ENCODE results near the gene CAT.
"Not testable (repeated sequence)": the region's sequence is repeated elsewhere in the genome, so short reads cannot be mapped to it uniquely, and the experiment has no call there.

CAT gene

DNA sequence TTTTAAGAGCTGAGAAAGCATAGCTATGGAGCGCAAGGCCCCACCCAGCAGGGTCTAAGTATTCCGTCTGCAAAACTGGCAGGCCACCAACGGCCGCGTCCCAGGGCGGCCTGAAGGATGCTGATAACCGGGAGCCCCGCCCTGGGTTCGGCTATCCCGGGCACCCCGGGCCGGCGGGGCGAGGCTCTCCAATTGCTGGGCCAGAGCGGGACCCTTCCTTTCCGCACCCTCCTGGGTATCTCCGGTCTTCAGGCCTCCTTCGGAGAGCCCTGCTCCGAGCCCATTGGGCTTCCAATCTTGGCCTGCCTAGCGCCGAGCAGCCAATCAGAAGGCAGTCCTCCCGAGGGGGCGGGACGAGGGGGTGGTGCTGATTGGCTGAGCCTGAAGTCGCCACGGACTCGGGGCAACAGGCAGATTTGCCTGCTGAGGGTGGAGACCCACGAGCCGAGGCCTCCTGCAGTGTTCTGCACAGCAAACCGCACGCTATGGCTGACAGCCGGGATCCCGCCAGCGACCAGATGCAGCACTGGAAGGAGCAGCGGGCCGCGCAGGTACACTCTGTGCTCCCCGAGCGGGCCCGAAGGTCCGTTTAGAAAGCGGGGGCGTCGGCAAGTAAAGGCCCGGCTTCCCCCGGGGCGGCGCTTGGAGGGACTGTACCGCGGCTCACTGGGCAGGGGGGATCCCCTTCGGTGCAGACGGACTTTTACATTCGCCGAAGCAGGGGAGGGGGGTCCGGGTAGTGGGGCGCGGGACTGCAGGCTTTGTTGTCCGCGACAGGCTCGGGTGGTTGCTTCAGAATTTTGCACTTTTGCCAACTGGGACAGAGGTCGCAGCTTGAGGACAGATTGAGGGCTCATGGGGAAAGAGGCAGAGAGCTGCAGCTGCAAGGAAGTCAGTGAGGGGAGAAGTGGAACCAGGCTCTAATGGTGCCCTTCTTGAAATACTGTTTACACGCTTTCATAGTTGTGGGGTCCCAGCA lies at the start of gene CAT:
Gene CAT (plus strand): TSS at position 406 of the 979 bp plus-strand sequence. CDS start 80 bp downstream, at position 486.
- DNase-seq (ENCODE audit: low read depth), result peak; percentile 95

DNA sequence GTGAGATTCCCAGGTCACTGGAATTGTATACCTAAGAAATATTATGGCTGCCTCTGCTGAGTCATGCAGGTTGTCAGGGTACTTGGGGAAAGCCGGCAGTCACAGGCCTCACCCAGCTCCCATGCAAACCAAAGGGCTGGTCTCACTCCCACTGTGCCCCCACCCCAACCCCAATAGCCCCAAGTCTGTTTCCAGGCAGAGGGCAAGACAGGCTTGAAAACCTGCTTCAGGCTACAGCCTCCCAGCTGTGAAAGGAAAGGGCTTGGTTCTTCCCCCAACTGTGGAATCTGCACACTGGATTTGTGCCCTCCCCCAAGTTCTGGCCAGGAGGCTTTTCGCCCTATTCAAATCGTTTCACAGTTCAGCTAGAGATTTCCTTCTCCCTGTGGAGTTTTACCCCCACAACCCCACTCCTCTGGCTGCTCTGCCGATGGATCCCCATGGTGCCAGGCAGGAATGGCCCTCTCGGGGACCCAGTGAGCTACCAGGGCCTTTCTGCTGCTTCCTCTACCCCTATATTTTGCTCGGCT lies 43.9 kb upstream of the CAT start:
- DNase-seq (ENCODE audit: low read depth), result no peak

DNA sequence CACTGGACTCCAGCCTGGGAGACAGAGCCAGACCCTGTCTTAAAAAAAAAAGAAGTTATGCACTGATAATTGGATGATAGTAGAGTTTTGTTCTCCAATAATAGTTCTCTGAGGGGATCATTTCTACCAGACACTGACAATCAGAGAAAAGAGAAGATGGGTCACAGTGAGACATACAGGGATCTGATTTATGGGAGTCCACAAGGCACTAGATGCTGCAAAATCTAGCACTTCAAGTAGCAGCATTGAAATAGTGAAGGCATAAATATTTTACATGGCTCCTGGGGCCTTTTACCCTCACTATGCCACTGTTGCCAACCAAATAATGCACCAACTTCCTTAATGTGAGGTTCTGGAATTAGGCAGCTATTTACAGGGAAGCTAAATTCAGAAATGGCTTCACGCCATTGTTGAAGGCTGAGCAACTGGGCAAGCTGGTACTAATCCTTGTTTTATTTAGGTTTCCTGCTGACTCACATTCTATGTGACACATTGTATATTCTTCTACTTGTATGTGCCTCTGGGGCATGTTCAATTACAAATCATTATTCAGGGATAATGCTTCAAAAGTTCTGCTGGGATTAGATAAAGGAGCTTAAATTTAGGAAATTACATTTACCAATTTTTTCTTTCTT lies 42.7 kb upstream of the CAT start:
- DNase-seq (ENCODE audit: low read depth), result no peak

DNA sequence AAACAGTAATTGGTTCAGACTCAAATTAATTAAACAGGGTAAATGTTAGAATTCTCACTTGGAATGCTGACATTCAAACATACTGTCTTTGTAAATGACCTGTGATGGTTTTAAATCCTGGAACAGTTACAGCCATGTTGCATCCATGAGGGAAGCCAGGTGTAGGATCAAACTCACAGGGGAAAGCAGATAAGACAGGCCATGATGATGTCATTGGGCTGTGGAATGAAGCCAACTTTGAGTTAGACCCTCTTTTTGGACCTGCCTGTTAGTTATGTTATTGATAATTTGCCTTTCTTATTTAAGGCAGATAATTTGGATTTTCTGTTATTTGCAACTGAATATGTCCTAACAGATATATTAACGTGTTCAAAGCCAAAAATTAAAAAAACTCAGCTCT lies 41.6 kb upstream of the CAT start:
- DNase-seq (ENCODE audit: low read depth), result no peak

DNA sequence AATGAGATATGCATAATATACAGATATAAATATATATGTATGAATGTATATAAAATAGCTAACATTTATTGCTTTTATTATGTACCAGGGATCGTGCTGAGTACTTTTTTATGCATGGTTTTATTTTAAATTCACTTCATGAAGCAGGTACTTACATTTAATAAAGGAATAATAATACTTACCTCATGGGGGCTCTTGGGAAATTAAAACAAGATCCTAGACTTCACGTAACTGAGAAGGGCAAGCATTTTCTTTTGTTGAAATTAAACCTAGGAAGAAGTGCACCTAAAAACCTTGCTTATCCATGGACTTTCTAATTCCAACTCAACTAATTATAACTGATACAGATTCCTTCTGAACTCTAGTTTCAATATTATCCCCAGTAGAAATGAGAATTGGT lies 40.9 kb upstream of the CAT start:
- DNase-seq (ENCODE audit: low read depth), result no peak

DNA sequence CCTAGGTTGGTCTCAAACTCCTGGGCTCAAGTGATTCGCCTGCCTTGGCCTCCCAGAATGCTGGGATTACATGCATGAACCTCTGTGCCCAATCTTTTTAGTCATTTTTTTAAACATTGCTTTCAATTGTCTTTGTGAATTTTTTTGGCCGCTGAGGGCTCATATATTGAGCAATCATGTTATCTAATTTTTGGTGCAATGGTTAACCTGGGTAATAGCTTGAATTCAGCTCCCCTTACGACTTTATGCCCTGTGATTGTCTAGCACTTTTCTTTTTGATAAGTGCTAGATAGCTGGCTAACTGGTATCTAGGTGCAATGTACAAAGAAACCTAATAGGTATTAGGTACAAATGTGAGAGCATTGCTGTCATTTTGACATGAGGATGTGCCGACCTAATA lies 35.3 kb upstream of the CAT start:
- DNase-seq (ENCODE audit: low read depth), result no peak

DNA sequence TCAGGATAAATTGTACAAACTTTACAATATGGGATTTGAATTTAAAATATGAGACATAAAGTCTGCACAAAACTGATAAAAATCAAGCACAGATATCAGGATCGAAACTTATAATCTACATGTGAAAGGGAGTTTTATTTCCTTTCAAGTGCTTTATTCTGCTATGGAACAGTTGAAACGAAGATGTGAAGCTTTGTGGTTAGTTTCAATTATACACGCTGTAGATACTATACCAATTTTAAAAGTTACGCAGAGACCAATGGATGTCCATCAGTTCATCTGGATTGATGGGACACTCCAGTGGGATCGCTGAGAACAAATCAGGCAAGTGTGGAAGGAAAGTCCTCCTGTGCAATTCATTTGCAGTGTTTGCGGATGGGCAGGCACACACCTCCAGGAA lies 34.5 kb upstream of the CAT start:
- no peak for DNase-seq (ENCODE audit: low read depth)

DNA sequence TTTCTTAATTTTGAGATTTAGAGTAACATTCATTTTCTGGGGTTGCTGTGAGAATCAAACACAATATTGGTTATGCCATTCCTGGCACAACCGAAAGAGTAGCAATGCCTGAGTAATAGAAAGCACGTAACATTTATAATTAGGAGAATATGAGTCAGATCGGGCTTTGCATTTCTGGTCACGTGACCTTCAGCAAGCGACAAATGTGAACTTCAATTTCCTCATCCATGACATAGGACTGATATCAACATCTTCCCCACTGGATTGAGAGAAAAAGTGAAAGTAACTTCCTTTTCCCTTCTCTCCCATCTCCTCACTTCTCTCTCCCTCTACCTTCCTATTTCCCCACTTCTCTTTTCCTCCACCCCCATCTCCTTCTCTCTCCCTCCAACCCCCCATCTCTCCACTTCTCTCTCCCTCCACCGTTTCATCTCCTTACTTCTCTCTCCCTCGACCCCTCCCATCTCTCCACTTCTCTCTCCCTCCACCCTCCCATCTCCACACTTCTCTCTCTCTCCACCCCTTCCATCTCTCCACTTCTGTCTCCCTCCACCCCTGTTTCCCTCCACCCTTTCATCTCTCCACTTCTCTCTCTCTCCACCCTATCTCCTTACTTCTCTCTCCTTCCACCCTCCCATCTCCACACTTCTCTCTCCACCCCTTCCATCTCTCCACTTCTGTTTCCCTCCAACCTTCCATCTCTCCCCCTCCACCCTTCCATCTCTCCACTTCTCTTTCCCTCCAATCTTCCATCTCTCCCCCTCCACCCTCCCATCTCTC lies 33.5 kb upstream of the CAT start:
- no peak for DNase-seq (ENCODE audit: low read depth)

DNA sequence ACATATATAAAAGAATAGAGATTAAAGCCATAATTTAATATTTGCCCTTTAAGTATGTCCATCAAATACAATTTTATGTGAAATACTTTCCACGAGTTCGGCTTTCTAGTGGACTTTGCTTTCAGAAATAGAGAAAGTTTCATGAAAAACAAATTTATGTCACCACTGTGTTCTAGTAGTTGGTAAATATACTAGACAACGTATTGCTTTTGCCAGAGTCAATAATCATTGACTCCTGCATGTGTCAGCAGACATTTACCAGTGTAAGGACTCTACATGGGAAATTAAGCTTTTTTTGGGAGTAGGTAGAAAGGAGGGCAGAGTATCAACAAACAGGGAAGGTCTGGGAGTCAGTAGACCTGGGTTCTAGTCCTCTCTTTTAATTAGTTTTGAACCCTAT lies 32.3 kb upstream of the CAT start:
- no peak for DNase-seq (ENCODE audit: low read depth)

DNA sequence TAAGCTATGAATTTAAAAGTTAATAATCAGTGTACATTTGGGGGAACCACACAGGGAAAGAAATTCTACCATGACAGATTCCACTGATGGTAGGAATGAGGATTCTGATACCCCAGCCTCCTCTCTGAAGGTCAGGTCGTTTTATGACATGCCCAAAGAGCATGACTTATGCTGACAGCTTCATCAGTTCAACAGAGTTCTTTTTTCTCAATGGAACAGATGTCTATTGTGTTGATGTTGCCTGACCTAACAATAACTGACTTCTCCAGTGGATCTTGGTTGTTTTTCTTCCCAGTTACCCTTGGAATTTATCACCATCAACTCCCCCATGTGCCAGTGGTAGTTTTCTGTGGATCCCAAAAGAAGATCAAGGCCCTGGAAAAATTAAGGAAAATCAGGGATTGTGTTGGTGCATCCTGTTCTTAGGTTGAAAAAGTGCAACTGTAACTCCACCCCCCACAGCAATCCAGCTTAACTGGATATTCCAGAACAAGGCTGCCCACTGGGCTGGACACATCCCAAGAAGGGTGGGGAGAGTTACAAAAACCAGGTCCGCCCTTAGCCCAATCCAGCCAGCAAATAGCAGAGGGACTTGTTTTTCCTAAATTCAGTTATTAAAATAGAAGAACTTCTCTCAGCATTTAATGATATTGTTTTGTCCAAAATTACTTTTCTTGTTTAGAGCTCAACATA lies 31.5 kb upstream of the CAT start:
- no peak for DNase-seq (ENCODE audit: low read depth)

DNA sequence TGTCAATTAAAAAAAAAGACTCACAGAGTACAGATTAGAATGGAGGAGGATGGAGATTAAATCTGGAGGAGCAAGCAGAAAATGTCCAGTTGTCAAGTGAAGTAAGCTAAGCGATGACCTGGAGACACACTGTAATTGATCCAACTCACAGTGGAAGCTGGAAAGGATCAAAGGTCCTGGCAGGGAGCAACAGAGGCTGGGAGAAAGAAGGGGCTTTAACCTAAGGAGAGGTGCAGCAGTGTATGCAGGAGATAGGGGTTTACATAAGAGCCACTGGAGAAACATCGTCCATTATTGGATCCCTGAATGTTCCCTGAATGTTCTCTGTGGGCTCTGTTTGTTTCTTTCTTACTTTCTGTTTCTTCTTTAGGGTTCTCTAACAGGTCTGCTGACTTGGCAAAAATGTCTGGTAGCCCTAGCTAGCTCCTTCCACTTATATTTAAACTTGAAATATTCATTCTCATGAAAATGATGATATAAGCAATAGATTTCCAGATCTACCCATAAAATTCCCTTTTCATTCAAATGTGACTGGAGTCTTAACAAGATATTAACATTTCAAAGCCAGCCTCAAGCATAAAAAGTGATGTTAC lies 30.1 kb upstream of the CAT start:
- DNase-seq (ENCODE audit: low read depth), result no peak

DNA sequence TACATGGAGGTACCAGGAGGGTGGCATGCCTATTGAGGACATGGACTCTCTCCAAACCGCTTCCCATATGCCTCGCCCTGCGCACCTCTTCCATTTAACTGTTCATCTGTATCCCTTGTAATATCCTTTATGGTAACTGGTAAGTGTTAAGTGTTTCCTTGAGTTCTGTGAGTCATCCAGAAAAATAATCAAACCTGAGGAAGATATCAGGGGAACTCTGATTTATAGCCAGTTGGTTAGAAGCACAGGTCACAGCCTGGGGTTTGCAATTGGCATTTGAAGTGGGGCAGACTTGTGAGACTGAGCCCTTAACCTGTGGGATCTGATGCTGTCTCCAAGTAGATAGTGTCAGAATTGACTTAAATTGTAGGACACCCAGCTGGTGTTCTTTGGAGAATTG lies 27.6 kb upstream of the CAT start:
- DNase-seq (ENCODE audit: low read depth), result no peak

DNA sequence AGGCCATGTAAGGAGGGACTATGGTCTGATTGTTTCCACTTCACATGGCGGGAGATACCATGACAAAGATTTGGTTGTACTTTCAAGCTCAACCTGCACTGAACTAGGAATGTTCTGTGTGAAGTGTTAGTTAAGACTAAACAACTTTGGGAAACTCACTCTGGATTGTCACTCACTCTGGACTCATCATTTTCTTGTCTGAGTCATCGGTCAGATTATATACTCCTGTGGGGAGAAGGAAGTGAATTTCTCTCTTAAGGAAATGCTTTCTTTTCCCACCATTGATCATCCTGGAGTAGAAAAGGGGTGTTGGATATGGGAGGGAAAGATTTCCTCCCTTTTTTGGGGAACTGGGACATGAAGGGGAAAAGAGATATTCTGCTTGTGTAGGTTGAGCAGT lies 26.9 kb upstream of the CAT start:
- no peak for DNase-seq (ENCODE audit: low read depth)

DNA sequence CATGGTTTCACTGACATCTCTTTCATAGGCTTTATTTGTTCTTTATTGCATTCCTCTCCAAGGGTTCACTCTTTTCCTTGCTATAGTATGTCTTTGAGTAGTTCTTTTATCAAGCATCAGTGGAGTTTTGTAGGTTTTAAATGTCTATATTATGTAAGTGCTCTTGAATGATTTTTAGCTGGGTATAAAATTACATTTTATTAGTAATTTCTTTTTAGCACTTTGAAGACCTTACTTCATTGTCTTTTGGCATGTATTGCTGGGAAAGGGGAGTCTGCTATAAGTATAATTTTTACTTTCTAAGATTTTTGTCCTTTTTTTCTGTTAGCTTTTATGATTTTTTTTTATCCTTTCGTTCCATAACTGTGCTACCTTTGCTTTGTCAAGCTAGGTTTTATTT lies 25.5 kb upstream of the CAT start:
- no peak for DNase-seq (ENCODE audit: low read depth)

DNA sequence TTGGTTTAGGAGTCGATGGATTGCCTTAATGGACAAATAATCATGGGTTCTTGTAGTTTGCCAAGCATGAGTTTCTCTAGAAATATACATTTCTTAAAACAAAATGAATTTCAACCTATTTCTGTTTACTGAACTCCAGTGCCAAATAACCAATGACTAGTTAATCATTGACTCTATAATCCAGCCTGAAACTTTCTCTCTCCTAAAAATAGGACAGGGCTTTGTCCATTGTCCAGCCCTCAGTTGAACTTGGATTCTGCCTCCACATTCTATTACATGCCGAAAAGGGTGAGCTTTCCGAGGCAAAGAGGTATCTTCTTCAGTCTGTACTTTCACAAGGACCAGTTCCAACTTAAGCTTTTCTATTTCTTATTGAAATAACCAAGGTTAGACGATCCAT lies 23.2 kb upstream of the CAT start:
- no peak for DNase-seq (ENCODE audit: low read depth)

DNA sequence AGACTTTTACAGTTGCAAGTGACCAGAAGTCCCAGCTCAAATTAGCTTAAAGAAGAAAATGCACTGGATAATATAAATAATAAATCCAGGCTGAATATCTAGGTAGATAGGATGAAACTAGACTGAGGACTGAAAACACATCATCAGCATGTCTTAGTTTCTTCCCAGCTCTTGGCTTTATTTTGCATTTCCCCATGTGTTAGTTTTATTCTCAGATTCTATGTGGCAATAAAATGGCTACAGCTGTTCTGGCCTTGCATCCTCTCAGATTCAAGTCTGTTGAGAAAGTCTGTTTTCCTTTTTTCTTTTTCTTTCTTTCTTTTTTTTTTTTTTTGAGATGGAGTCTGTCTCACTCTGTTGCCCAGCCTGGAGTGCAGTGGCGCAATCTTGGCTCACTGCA lies 22.6 kb upstream of the CAT start:
- no peak for DNase-seq (ENCODE audit: low read depth)

DNA sequence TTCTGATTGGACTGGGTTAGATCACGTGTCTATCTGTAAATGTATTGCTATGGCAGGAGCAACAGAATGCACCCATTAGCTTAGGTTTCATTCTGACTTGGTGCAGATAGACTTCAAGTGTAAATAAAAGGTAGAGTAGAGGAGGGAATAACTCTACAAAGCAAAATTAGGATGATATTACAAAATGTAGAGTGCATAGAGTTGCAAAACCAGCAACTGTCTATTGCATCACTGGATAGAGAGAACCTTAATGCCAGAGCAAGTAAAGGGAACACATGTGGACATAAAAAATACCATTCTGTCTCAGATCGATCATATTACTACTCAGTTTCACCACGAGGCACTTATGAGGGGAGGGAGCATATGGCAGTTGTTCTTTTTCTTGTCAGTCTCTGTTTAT lies 22.0 kb upstream of the CAT start:
- DNase-seq (ENCODE audit: low read depth), result no peak

DNA sequence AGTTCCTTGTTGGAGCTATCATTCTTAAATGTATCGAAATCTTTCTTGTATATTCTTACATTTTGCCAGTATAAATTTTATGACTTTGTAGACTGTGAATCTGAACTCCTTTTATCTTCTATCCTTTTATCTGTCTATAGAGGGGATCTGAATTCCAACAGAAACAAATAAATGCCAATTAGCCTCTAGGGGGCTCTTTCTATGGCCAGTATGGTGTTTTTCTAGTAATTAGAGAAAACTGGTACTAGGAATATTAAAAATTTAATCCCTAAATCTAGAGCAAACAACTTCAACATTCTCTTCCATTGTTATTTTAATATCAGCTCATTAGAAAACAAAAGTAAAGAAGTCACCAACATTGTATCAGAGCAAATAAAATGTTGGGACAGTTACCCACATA lies 21.5 kb upstream of the CAT start:
- no peak for DNase-seq (ENCODE audit: low read depth)

DNA sequence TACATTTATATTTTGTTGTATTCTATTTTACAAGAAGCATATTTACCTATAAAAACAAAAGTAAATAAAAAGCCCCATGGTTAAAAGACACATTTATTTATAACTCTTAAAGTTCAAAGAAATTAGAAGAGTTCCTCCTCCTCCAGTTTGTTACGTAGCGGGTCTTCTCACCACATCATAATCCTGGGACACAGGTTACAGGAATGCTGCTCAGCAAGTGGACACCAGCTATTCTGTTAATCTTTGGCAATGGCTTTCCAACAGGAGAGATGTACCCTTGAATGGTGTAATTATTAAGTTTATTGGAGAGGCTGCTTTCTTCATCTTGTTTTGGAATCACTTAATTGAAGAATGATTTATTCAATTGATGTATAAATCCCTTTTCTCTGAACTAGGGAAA lies 19.6 kb upstream of the CAT start:
- DNase-seq (ENCODE audit: low read depth), result no peak

DNA sequence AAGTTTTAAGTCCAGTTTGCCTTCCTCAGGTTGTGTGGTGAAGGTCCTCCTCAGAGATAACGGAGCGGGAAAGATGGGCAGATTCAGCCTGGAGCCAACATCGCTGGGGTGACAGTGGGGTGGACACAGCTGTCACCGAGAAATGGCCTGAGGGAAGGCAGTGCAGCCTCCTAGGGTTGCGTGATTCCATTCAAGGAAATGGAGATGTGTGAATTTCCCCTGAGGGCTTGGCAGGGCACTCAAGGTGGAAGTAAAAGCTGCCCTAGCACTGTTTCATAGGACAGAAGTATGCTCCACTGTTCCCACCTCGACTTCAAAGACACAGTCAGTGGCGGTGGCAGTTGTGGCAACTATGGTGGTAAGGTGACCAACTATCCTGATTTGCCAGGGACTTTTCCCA lies 15.4 kb upstream of the CAT start:
- DNase-seq (ENCODE audit: low read depth), result no peak

DNA sequence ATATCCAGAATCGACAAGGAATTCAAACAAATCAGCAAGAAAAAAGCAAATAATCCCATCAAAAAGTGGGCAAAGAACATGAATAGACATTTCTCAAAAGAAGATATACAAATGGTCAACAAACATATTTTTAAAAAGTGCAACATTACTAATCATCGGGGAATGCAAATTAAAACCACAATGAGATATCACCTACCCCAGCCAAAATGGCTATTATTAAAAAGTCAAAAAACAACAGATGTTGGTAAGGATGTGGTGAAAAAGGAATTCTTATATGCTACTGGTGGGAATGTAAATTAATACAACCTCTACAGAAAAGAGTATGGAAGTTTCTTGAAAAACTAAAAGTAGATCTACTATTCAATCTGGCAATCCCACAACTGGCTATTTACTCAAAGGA lies 13.9 kb upstream of the CAT start:
- DNase-seq (ENCODE audit: low read depth), result not testable (repeated sequence)

DNA sequence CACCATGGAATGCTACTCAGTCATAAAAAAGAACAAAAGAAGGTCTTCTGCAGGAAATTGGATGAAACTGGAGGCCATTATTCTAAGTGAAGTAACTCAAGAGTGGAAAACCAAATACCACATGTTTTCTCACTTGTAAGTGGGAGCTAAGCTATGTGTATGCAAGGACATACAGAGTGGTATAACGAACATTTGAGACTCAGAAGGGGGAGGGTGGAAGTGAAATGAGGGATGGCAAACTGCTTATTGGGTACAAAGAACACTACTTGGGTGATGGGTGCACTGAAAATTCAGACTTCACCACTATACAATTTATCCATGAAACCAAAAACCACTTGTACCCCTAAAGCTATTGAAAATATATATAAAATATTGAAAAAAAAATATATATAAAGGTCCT lies 13.4 kb upstream of the CAT start:
- no peak for DNase-seq (ENCODE audit: low read depth)

Data from stimulated activated CD8-positive, alpha-beta memory T cell treated with anti-CD3 and anti-CD28 coated beads, Interleukin-12 subunit alpha, Interleukin-12 subunit beta, amount 100 ng/mL, for 4 hours (primary cell).